ENCODE data around the gene TRABD. TPM values are rescaled to one million over a fixed set of nuclear protein-coding genes. Genes with fewer than 3 reads are reported as not detected.

The TRABD gene
- total RNA-seq, 3 donors from 2014 or later, result 17.3 to 35.7 (median 28.2) TPM

- no peak overlapping the region for H3K27ac ChIP-seq
- no peak for DNase-seq (ENCODE audit: low spot score in 2 of 2)
- H3K36me3 ChIP-seq, result no peaks in the 10 kb centered on the region
- H3K27me3 ChIP-seq, result no peaks in the 10 kb centered on the region
- H3K9me3 ChIP-seq, result no peaks in the 10 kb centered on the region
- H3K4me3 ChIP-seq, result no peak overlapping the region
- no peak for TF ChIP-seq POLR2AphosphoS5 (IDR thresholded peaks at IDR 0.05)
- no peak for TF ChIP-seq CTCF (IDR thresholded peaks at IDR 0.05)
- TF ChIP-seq POLR2A (IDR thresholded peaks at IDR 0.05), result no peak
- H3K4me1 ChIP-seq, result no peaks in the 10 kb centered on the region
- intact Hi-C loops (cut with DNase I; ENCODE audit: low total_unique reads), result no loop called here
Observed at GRCh38 chr22:50140615-50141014, 45.1 kb upstream of the TRABD start.

- Histone ChIP-seq H3K27ac (no peak overlapping the region), H3K27me3 (no peaks in the 10 kb centered on the region), H3K4me3 (no peak overlapping the region), H3K9me3 (no peaks in the 10 kb centered on the region), H3K4me1 (no peaks in the 10 kb centered on the region), H3K36me3 (no peaks in the 10 kb centered on the region)
- DNase-seq (ENCODE audit: low spot score in 2 of 2), result no peak
- intact Hi-C loops (cut with DNase I; ENCODE audit: low total_unique reads), result no loop called here
- TF ChIP-seq POLR2A (IDR thresholded peaks at IDR 0.05), result no peak
- TF ChIP-seq CTCF (IDR thresholded peaks at IDR 0.05), result no peak
- TF ChIP-seq POLR2AphosphoS5 (IDR thresholded peaks at IDR 0.05), result no peak
Observed at GRCh38 chr22:50141462-50141861, 44.3 kb upstream of the TRABD start.

GRCh38 chr22:50141891-50142363, 43.8 kb upstream of the TRABD start:
- Histone ChIP-seq H3K4me3 (no peak overlapping the region), H3K27ac (no peak overlapping the region), H3K4me1 (no peaks in the 10 kb centered on the region), H3K27me3 (no peaks in the 10 kb centered on the region), H3K36me3 (no peaks in the 10 kb centered on the region), H3K9me3 (no peaks in the 10 kb centered on the region)
- no peak for TF ChIP-seq POLR2AphosphoS5 (IDR thresholded peaks at IDR 0.05)
- no peak for TF ChIP-seq CTCF (IDR thresholded peaks at IDR 0.05)
- TF ChIP-seq POLR2A (IDR thresholded peaks at IDR 0.05), result no peak
- intact Hi-C loops (cut with DNase I; ENCODE audit: low total_unique reads), result no loop called here
- DNase-seq (ENCODE audit: low spot score in 2 of 2), result no peak

GRCh38 chr22:50143096-50143495, 42.6 kb upstream of the TRABD start:
- no peak for DNase-seq (ENCODE audit: low spot score in 2 of 2)
- Histone ChIP-seq H3K36me3 (no peaks in the 10 kb centered on the region), H3K27me3 (no peaks in the 10 kb centered on the region), H3K27ac (no peak overlapping the region), H3K4me3 (no peak overlapping the region), H3K4me1 (no peaks in the 10 kb centered on the region), H3K9me3 (no peaks in the 10 kb centered on the region)
- TF ChIP-seq CTCF (IDR thresholded peaks at IDR 0.05), result no peak
- TF ChIP-seq POLR2AphosphoS5 (IDR thresholded peaks at IDR 0.05), result no peak
- TF ChIP-seq POLR2A (IDR thresholded peaks at IDR 0.05), result no peak
- intact Hi-C loops (cut with DNase I; ENCODE audit: low total_unique reads), result no loop called here

GRCh38 chr22:50144005-50144614, 41.6 kb upstream of the TRABD start:
- Histone ChIP-seq H3K36me3 (no peaks in the 10 kb centered on the region), H3K9me3 (no peaks in the 10 kb centered on the region), H3K27me3 (no peaks in the 10 kb centered on the region), H3K4me1 (no peaks in the 10 kb centered on the region), H3K4me3 (no peak overlapping the region), H3K27ac (no peak overlapping the region)
- no peak for DNase-seq (ENCODE audit: low spot score in 2 of 2)
- intact Hi-C loops (cut with DNase I; ENCODE audit: low total_unique reads), result no loop called here
- no peak for TF ChIP-seq POLR2AphosphoS5 (IDR thresholded peaks at IDR 0.05)

Data from breast epithelium (tissue), 4 donors.